Right cardiac atrium (tissue), 5 donors: ENCODE measurements around the gene CCDC196. TPM values are rescaled to one million over a fixed set of nuclear protein-coding genes. Genes with fewer than 3 reads are reported as not detected.

Experiments
- polyA plus RNA-seq: library from polyadenylated mRNA; stranded (reverse); fragments of 200-250 nt; gene quantifications from one replicate; pipeline ENCODE4 v1.2.3, GENCODE V29; 2013
- total RNA-seq, 4 donors: library from RNA; stranded (reverse); fragmentation: NEBNext Ultra II Directional; extraction: Animal tissue kit (Norgen Biotek cat#: 25700); gene quantifications; one replicate each; pipeline ENCODE4 v1.2.1, GENCODE V29; 2021
- donor health status: healthy with polysubstance abuse.
- donor health status: DM: no; HTN: yes; CAD: no.
- donor health status: DM: no; HTN: no; CAD: no.
- donor health status: DM: no; HTN: yes; CAD: no; lungs with severe emphysema.
- donor health status: DM: yes; HTN: yes; CAD: no.

CCDC196 gene
- total and polyA plus RNA-seq, 5 donors: not detected

Other genes starting within 250 kb of the CCDC196 start
- gene GPHN, start 21.8 kb downstream of the CCDC196 start, total RNA-seq: 10 to 100 TPM; 19.6 to 25.4 (median 23.6) TPM
- gene GPHN, start 21.8 kb downstream of the CCDC196 start, polyA plus RNA-seq: 16.0 TPM